Memory B cell (primary cell): Measurements from ENCODE around the gene LRRK1.

Experiments used
- ATAC-seq: fragments of 150-1000 bp; cut with Tn5 transposase; 2 replicates; pipeline ENCODE4 v1.10.0; 2021; ENCODE audit warnings: low read depth, mild to moderate bottlenecking, moderate library complexity
- DNase-seq, 2 donors: peaks; one replicate each; pipeline ENCODE4 v3.0.0; 2022; ENCODE audit warnings: low spot score in 2 of 2
- H3K27ac Mint-ChIP-seq: one replicate; pipeline ENCODE4 v1.8.0; 2022; ENCODE audit warnings: mild to moderate bottlenecking, moderate library complexity, mixed read lengths
- H3K27me3 Mint-ChIP-seq: one replicate; pipeline ENCODE4 v1.8.0; 2022; ENCODE audit warnings: mixed read lengths
- H3K36me3 Mint-ChIP-seq: one replicate; pipeline ENCODE4 v1.8.0; 2022; ENCODE audit warnings: mild to moderate bottlenecking, mixed read lengths
- H3K4me1 Mint-ChIP-seq: one replicate; pipeline ENCODE4 v1.8.0; 2022; ENCODE audit warnings: mixed read lengths
- H3K4me3 Mint-ChIP-seq: one replicate; pipeline ENCODE4 v1.8.0; 2022; ENCODE audit warnings: mild to moderate bottlenecking, moderate library complexity, mixed read lengths
- H3K9me3 Mint-ChIP-seq: one replicate; pipeline ENCODE4 v1.8.0; 2022; ENCODE audit warnings: mixed read lengths

Gene LRRK1

GRCh38 chr15:100948430-100948762 is 29.2 kb downstream of the LRRK1 start:
- peak; percentile 49 for ATAC-seq
- peaks cover 1% of the 10 kb centered on the region for H3K9me3 Mint-ChIP-seq
- no peaks in the 10 kb centered on the region for H3K27me3 Mint-ChIP-seq
- H3K27ac Mint-ChIP-seq = peak overlapping the region; percentile 33
- peak overlapping the region; percentile 77 for H3K4me3 Mint-ChIP-seq
- peaks cover 28% of the 10 kb centered on the region for H3K4me1 Mint-ChIP-seq
- H3K36me3 Mint-ChIP-seq = peaks cover 3% of the 10 kb centered on the region
- DNase-seq = no peak

DNA sequence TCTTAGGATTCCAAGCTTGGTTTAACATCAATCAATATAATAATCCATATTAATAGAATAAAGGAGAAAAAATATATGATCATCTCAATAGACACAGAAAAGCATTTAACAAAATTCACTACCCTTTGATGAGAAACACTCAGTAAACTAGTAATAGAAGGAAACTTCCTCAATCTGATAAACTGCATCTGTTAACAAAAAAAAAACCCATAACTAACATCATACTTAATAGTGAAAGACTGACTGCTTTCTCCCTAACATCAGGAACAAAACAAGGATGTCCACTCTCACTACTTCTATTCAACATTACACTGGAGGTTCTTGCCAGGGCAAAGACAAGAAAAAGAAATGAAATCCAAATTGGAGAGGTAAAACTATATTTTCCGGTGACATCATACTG is 30.5 kb downstream of the LRRK1 start:
- peaks cover 1% of the 10 kb centered on the region for H3K9me3 Mint-ChIP-seq
- ATAC-seq = no peak
- H3K36me3 Mint-ChIP-seq = peaks cover 3% of the 10 kb centered on the region
- no peaks in the 10 kb centered on the region for H3K27me3 Mint-ChIP-seq
- peak overlapping the region; percentile 33 for H3K27ac Mint-ChIP-seq
- DNase-seq = no peak
- H3K4me1 Mint-ChIP-seq = peaks cover 19% of the 10 kb centered on the region
- no peak overlapping the region for H3K4me3 Mint-ChIP-seq

DNA sequence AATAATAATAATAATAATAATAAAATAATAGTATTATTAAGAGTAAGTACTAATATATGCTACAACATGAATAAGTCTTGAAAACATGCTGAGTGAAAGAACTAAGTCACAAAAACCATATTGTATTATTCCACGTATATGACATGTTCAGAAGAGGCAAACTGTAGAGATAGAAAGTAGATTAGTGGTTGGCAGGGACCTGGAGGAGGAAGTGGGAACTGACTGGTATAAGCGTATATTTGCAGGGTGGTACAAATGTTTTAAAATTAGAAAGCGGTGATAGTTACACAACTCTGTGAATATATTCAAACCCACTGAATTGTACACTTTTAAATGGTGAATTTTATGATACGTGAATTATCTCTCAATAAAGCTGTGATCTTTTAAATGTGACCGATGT is 32.8 kb downstream of the LRRK1 start:
- peaks cover 1% of the 10 kb centered on the region for H3K9me3 Mint-ChIP-seq
- H3K27ac Mint-ChIP-seq = no peak overlapping the region
- peaks cover 24% of the 10 kb centered on the region for H3K4me1 Mint-ChIP-seq
- H3K27me3 Mint-ChIP-seq = no peaks in the 10 kb centered on the region
- no peak for DNase-seq
- H3K4me3 Mint-ChIP-seq = no peak overlapping the region
- peaks cover 9% of the 10 kb centered on the region for H3K36me3 Mint-ChIP-seq
- ATAC-seq = no peak

DNA sequence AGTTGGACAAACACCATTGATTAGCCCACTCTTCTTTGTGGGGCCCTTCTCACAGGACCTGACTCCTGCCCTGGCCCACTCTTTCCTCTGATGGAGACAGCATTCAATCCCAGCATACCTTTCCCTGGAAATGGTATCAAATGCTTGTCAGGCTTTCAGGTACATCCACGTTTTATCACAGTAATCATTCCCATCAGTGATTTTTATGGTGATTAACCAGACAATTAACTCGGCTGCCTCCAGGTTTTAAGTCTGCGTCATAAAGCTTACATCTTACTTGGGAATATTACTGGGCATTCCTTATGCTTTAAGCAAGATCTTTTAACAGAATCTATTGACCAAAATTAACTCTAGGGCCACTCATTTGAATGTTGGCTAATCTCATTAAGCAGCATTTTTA is 33.4 kb downstream of the LRRK1 start:
- H3K4me3 Mint-ChIP-seq = no peak overlapping the region
- no peak for ATAC-seq
- H3K27ac Mint-ChIP-seq = no peak overlapping the region
- H3K36me3 Mint-ChIP-seq = peaks cover 9% of the 10 kb centered on the region
- no peak for DNase-seq
- H3K4me1 Mint-ChIP-seq = peaks cover 22% of the 10 kb centered on the region
- no peaks in the 10 kb centered on the region for H3K27me3 Mint-ChIP-seq
- H3K9me3 Mint-ChIP-seq = peaks cover 1% of the 10 kb centered on the region

DNA sequence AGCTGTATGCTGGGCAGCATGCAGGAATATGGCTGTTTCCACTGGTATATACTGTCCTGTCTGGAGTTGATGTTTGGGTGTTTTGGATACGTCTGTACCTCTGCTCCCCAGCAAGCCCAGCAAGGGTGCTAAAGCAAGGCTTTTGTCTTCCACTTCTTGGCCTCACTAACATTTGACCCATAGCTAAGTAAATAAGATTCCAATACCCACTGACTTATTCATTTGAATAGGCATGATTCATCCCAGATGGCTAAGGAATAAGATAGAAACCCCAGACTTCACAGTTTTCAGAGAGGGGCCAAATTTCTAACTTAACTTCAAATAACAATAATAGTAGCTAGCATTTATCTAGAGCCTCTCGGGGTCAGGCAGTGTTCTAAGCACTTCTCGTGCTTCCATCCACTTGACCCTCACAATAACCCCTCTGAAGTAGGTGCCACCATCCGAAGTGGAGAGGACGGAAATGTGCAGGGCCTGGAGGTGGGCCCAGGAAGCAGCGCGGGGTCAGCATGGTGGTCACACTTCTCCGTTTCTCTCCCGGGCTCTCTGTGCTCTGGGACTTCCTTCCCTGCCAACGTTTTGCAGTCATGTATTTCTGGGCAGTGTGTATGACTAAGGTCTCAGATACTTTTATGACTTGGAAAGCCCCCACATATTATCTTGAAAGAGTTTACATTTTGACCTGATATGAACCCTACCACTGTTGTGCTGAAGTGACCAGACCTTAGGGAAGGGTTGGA is 39.3 kb downstream of the LRRK1 start:
- Mint-ChIP-seq H3K36me3 (peaks cover 7% of the 10 kb centered on the region), H3K27ac (no peak overlapping the region), H3K4me1 (peaks cover 10% of the 10 kb centered on the region), H3K4me3 (no peak overlapping the region), H3K9me3 (no peaks in the 10 kb centered on the region), H3K27me3 (no peaks in the 10 kb centered on the region)
- ATAC-seq (no peak), DNase-seq (no peak)

GRCh38 chr15:100959066-100960050 is 40.2 kb downstream of the LRRK1 start:
- Mint-ChIP-seq H3K4me1 (peaks cover 10% of the 10 kb centered on the region), H3K27ac (no peak overlapping the region), H3K36me3 (peaks cover 8% of the 10 kb centered on the region), H3K27me3 (no peaks in the 10 kb centered on the region), H3K4me3 (no peak overlapping the region), H3K9me3 (no peaks in the 10 kb centered on the region)
- DNase-seq = no peak
- ATAC-seq = no peak

GRCh38 chr15:100966997-100967396 is 47.8 kb downstream of the LRRK1 start:
- H3K4me3 Mint-ChIP-seq = no peak overlapping the region
- ATAC-seq = no peak
- H3K27me3 Mint-ChIP-seq = no peaks in the 10 kb centered on the region
- H3K4me1 Mint-ChIP-seq = peaks cover 9% of the 10 kb centered on the region
- DNase-seq = no peak
- H3K9me3 Mint-ChIP-seq = no peaks in the 10 kb centered on the region
- no peak overlapping the region for H3K27ac Mint-ChIP-seq
- peaks cover 15% of the 10 kb centered on the region for H3K36me3 Mint-ChIP-seq

- DNase-seq = no peak
- peaks cover 6% of the 10 kb centered on the region for H3K27me3 Mint-ChIP-seq
- H3K27ac Mint-ChIP-seq = no peak overlapping the region
- H3K4me1 Mint-ChIP-seq = peaks cover 13% of the 10 kb centered on the region
- no peaks in the 10 kb centered on the region for H3K9me3 Mint-ChIP-seq
- H3K4me3 Mint-ChIP-seq = no peak overlapping the region
- peaks cover 15% of the 10 kb centered on the region for H3K36me3 Mint-ChIP-seq
- no peak for ATAC-seq
These were observed 49.2 kb downstream of the LRRK1 start for GRCh38 chr15:100968050-100968966.

- ATAC-seq (no peak), DNase-seq (no peak)
- Mint-ChIP-seq H3K9me3 (no peaks in the 10 kb centered on the region), H3K36me3 (peaks cover 24% of the 10 kb centered on the region), H3K4me3 (no peak overlapping the region), H3K27me3 (peaks cover 6% of the 10 kb centered on the region), H3K4me1 (peaks cover 15% of the 10 kb centered on the region), H3K27ac (no peak overlapping the region)
These were observed 53.8 kb downstream of the LRRK1 start for GRCh38 chr15:100972975-100973350.

- Mint-ChIP-seq H3K27me3 (peaks cover 6% of the 10 kb centered on the region), H3K4me1 (peaks cover 9% of the 10 kb centered on the region), H3K27ac (no peak overlapping the region), H3K4me3 (peak overlapping the region; percentile 49), H3K36me3 (peaks cover 24% of the 10 kb centered on the region), H3K9me3 (no peaks in the 10 kb centered on the region)
- ATAC-seq = peak; percentile 57
- DNase-seq = peak in 1 of 2 donors; percentile 22
These were observed 54.4 kb downstream of the LRRK1 start for GRCh38 chr15:100973351-100974111.

DNA sequence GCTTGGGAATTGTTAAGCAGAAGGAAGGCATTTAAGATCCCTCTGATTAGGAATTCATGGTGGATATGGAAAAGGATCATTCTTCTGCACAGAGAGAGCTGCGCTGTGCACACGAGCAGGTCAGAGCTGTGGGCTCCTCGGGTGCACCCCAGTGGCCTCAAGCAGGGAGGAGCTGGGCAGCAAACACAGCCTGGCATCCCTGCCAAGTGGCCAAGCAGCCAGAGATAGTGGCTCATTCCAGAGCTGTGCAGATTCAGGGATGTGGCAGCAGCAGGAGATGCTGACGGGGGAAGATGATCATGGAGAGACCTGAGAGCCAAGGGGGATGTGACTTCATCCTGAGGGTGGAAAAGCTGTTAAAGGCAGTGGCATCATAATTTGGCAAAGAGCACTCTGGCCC is 55.9 kb downstream of the LRRK1 start:
- Mint-ChIP-seq H3K27ac (no peak overlapping the region), H3K9me3 (no peaks in the 10 kb centered on the region), H3K4me1 (peaks cover 6% of the 10 kb centered on the region), H3K27me3 (peaks cover 6% of the 10 kb centered on the region), H3K36me3 (peaks cover 18% of the 10 kb centered on the region), H3K4me3 (no peak overlapping the region)
- DNase-seq = no peak
- no peak for ATAC-seq

DNA sequence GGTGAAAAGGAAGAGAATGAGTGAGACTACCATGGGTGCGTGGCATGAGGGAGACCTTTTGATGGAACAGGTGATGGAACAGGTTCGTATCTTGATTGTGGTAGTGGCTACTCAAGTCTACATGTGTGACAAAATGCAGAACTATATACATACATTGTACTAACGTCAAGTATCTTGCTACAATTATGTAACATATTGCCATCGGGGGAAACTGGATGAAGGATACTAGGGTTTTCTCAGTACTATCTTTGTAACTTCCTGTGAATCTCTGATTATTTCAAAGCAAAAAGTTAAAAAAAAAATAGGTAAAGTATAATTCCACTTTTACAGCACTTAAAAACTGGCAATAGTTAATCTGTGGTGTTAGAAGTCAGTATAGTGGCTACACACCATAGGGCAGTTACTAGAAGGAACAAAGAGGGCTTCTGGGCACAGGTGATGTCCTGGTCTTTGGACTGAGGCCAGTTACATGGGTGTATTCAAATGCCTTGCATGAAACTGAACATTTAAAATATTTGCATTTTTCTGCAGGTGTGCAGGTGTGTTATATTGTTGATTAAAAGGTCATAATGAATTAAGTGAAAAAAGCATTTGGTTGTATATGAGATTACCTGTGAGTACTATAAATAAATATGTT is 61.4 kb downstream of the LRRK1 start:
- H3K4me3 Mint-ChIP-seq = no peak overlapping the region
- H3K27me3 Mint-ChIP-seq = no peaks in the 10 kb centered on the region

GRCh38 chr15:100981086-100981485 is 61.9 kb downstream of the LRRK1 start:
- DNase-seq (no peak), ATAC-seq (peak; percentile 81)
- Mint-ChIP-seq H3K27ac (peak overlapping the region; percentile 49), H3K9me3 (no peaks in the 10 kb centered on the region), H3K4me1 (peaks cover 10% of the 10 kb centered on the region), H3K27me3 (no peaks in the 10 kb centered on the region), H3K4me3 (no peak overlapping the region), H3K36me3 (peaks cover 31% of the 10 kb centered on the region)

More for the DNA sequence above, 61.4 kb downstream of the LRRK1 start:
- Mint-ChIP-seq H3K4me1 (peaks cover 10% of the 10 kb centered on the region), H3K27ac (no peak overlapping the region), H3K36me3 (peaks cover 31% of the 10 kb centered on the region), H3K9me3 (no peaks in the 10 kb centered on the region)
- ATAC-seq = no peak
- DNase-seq = no peak
